Chondrocyte (in vitro differentiated cells): ENCODE results near the gene FBXO40. TPM values are rescaled to one million over a fixed set of nuclear protein-coding genes. Genes with fewer than 3 reads are reported as not detected.

Experiments used
- DNase-seq: peaks from one replicate; pipeline ENCODE4 v3.0.0; 2021; ENCODE audit warnings: mixed read lengths, low spot score
- H3K27ac Mint-ChIP-seq: one replicate; pipeline ENCODE4 v1.8.0; 2021; ENCODE audit warnings: mild to moderate bottlenecking, moderate library complexity, mixed read lengths; ENCODE audit not compliant: unreplicated experiment
- H3K27me3 Mint-ChIP-seq: 2 replicates; pipeline ENCODE4 v1.8.0; 2021; ENCODE audit warnings: low read depth, mixed read lengths
- H3K36me3 Mint-ChIP-seq: 2 replicates; pipeline ENCODE4 v1.8.0; 2021; ENCODE audit warnings: low read depth, mixed read lengths
- H3K4me1 Mint-ChIP-seq: 2 replicates; pipeline ENCODE4 v1.8.0; 2021; ENCODE audit warnings: low read depth, mild to moderate bottlenecking, mixed read lengths
- H3K4me3 Mint-ChIP-seq: one replicate; pipeline ENCODE4 v1.8.0; 2021; ENCODE audit warnings: mild to moderate bottlenecking, moderate library complexity, mixed read lengths; ENCODE audit not compliant: unreplicated experiment
- H3K9me3 Mint-ChIP-seq: 2 replicates; pipeline ENCODE4 v1.8.0; 2021; ENCODE audit warnings: low read depth, mixed read lengths
- CTCF ChIP-seq: fragments of 200-600 bp; sonication (generic); IDR thresholded peaks from 2 replicates; pipeline ENCODE4 v1.5.0; 2021; ENCODE audit warnings: antibody characterized with exemption, mild to moderate bottlenecking, moderate library complexity
- total RNA-seq: library from RNA; stranded (reverse); gene quantifications from 3 replicates; pipeline ENCODE4 v1.2.1, GENCODE V29; 2021

Gene FBXO40
- total RNA-seq, 1 donor from 2014 or later, result not detected

GRCh38 chr3:121642601-121643314 is 49.6 kb downstream of the FBXO40 start:
- no peak for TF ChIP-seq CTCF
- no peak overlapping the region for H3K27ac Mint-ChIP-seq
- no peaks in the 10 kb centered on the region for H3K27me3 Mint-ChIP-seq
- H3K9me3 Mint-ChIP-seq, result no peaks in the 10 kb centered on the region
- no peak overlapping the region for H3K4me3 Mint-ChIP-seq
- DNase-seq, result no peak
- H3K4me1 Mint-ChIP-seq, result no peaks in the 10 kb centered on the region
- no peaks in the 10 kb centered on the region for H3K36me3 Mint-ChIP-seq

GRCh38 chr3:121645054-121645453 is 51.9 kb downstream of the FBXO40 start:
- Mint-ChIP-seq H3K4me3 (no peak overlapping the region), H3K4me1 (peaks cover 7% of the 10 kb centered on the region), H3K36me3 (no peaks in the 10 kb centered on the region), H3K27me3 (no peaks in the 10 kb centered on the region), H3K27ac (no peak overlapping the region), H3K9me3 (peaks cover 4% of the 10 kb centered on the region)
- no peak for TF ChIP-seq CTCF
- DNase-seq, result no peak

GRCh38 chr3:121648219-121648958 is 55.2 kb downstream of the FBXO40 start:
- Mint-ChIP-seq H3K36me3 (no peaks in the 10 kb centered on the region), H3K27me3 (no peaks in the 10 kb centered on the region), H3K9me3 (peaks cover 7% of the 10 kb centered on the region), H3K4me3 (no peak overlapping the region), H3K27ac (peak overlapping the region; percentile 17), H3K4me1 (peaks cover 13% of the 10 kb centered on the region)
- DNase-seq, result no peak
- TF ChIP-seq CTCF, result peak; percentile 10

GRCh38 chr3:121649645-121650044 is 56.5 kb downstream of the FBXO40 start:
- H3K27ac Mint-ChIP-seq, result no peak overlapping the region
- no peak for TF ChIP-seq CTCF
- peaks cover 7% of the 10 kb centered on the region for H3K9me3 Mint-ChIP-seq
- no peaks in the 10 kb centered on the region for H3K27me3 Mint-ChIP-seq
- no peak overlapping the region for H3K4me3 Mint-ChIP-seq
- H3K36me3 Mint-ChIP-seq, result no peaks in the 10 kb centered on the region
- no peak for DNase-seq
- H3K4me1 Mint-ChIP-seq, result peaks cover 13% of the 10 kb centered on the region

- TF ChIP-seq CTCF, result no peak
- Mint-ChIP-seq H3K27me3 (no peaks in the 10 kb centered on the region), H3K4me3 (no peak overlapping the region), H3K27ac (no peak overlapping the region), H3K4me1 (peaks cover 13% of the 10 kb centered on the region), H3K36me3 (peaks cover 1% of the 10 kb centered on the region), H3K9me3 (peaks cover 7% of the 10 kb centered on the region)
- no peak for DNase-seq
Measured at GRCh38 chr3:121651684-121652083, 58.5 kb downstream of the FBXO40 start.
